ENCODE data around the gene RPTOR. TPM values are rescaled to one million over a fixed set of nuclear protein-coding genes. Genes with fewer than 3 reads are reported as not detected.

Gene RPTOR
- total RNA-seq, 4 donors from 2014 or later = 19.0 to 48.3 (median 27.3) TPM

DNA sequence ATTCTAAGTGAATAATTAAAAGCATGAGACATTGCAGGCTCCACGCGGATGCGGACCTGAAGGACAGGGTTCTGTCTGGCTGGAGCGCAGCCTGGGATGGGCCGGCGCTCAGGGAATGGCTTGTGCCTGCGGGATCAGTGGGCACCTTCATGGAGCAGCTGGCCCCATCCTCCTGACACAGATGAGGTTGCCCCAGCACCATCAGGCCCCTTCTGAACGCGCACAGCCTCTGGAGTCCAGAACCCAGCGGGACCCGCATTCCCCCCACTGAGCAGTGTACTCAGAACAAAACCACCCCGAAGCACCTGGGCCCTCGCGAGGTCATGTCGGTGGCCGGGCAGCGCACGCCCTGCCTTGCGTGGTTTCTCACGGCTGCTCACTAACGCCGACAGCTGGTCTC, 376.5 kb downstream of the RPTOR start:
- no peak overlapping the region for H3K4me3 ChIP-seq
- intact Hi-C loops (cut with DNase I; ENCODE audit: low total_unique reads) = no loop called here
- peak in 1 of 2 donors; percentile 23 for DNase-seq

DNA sequence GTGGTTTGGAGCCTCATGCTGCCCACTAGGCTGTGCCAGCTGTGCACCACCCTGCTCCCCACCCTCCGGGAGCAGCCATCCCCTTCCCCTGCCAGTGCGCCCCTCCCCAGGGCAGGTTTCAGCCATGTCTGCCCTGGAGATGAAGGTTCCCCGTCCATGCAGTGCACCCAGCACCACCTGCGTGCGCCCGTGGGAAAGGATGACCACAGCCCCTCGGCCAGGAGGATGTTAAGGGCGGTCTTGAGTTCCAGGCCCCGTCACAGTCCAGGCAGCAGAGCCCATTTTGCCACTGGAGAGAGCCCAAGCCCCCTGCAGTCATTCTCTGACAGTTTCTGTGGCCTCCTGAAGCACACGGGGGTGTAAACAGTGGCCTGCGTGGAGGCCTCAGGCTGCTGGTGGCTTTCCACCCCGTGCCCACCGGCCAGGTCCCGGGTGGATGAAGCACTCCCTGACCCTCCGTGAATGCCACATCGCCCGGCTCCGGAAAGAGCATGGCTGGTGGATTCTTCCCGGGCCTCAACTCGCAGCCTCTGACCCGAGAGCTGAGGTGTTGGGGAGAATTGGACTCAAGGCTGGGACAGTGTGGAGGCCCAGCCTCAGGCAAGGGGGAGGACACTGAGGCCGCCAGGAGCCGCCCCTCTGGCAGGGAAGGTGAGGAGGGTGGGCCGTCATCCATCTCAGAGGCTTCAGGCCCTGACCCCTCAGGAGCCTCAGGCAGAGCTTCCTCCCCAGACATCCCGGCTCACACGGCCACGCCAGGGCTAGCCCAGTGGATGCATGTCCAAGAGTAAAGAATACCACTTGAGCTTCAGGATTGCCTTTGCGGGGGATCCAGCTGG, 377.3 kb downstream of the RPTOR start:
- no peaks in the 10 kb centered on the region for H3K9me3 ChIP-seq
- H3K4me1 ChIP-seq = peaks cover 17 to 37% of the 10 kb centered on the region in 2 donors
- no peaks in the 10 kb centered on the region for H3K36me3 ChIP-seq
- TF ChIP-seq, protein P1, sequence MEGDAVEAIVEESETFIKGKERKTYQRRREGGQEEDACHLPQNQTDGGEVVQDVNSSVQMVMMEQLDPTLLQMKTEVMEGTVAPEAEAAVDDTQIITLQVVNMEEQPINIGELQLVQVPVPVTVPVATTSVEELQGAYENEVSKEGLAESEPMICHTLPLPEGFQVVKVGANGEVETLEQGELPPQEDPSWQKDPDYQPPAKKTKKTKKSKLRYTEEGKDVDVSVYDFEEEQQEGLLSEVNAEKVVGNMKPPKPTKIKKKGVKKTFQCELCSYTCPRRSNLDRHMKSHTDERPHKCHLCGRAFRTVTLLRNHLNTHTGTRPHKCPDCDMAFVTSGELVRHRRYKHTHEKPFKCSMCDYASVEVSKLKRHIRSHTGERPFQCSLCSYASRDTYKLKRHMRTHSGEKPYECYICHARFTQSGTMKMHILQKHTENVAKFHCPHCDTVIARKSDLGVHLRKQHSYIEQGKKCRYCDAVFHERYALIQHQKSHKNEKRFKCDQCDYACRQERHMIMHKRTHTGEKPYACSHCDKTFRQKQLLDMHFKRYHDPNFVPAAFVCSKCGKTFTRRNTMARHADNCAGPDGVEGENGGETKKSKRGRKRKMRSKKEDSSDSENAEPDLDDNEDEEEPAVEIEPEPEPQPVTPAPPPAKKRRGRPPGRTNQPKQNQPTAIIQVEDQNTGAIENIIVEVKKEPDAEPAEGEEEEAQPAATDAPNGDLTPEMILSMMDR (IDR thresholded peaks at IDR 0.05) = no peak
- no peak for TF ChIP-seq POLR2A (IDR thresholded peaks at IDR 0.05)
- intact Hi-C loops (cut with DNase I; ENCODE audit: low total_unique reads) = no loop called here
- H3K27ac ChIP-seq = peak overlapping the region; percentile 77 to 78
- DNase-seq = peak in 1 of 2 donors; percentile 13
- no peak overlapping the region for H3K4me3 ChIP-seq
- no peaks in the 10 kb centered on the region for H3K27me3 ChIP-seq

More for the DNA sequence above, 376.5 kb downstream of the RPTOR start:
- Histone ChIP-seq H3K36me3 (no peaks in the 10 kb centered on the region), H3K27ac (peak overlapping the region; percentile 77 to 78), H3K4me1 (peaks cover 17 to 37% of the 10 kb centered on the region in 2 donors), H3K9me3 (no peaks in the 10 kb centered on the region), H3K27me3 (no peaks in the 10 kb centered on the region)
- TF ChIP-seq, protein P1 (IDR thresholded peaks at IDR 0.05) = no peak
- no peak for TF ChIP-seq POLR2A (IDR thresholded peaks at IDR 0.05)

DNA sequence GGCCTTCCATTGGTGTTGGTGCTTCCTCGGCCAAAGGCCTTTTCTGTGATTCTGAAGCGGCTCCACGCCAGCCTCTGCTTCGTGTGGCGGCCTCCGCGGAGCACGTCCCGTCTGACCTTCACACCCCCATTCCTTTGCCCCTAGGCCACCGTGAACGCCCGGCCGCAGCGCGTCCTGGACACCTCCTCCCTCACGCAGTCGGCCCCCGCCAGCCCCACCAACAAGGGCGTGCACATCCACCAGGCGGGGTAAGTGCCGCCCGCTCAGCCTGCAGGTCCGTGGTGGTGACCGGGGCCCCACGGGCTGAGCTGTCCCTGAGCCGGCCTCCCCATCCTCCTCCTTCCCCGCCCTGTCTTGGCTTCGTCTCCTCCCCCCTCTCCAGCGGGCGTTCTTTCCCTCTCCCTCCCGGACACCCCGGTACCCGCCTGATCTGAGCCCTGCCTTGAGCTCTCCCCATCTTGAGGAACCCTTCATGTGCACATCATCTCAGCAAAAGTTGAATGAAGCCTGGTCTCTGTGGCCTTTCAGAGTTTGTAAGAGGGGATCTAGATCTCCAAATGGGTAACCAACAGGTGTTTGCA, 378.0 kb downstream of the RPTOR start:
- H3K36me3 ChIP-seq = no peaks in the 10 kb centered on the region
- peaks cover 17 to 37% of the 10 kb centered on the region in 2 donors for H3K4me1 ChIP-seq
- TF ChIP-seq, protein P1 (IDR thresholded peaks at IDR 0.05) = no peak
- TF ChIP-seq POLR2A (IDR thresholded peaks at IDR 0.05) = no peak
- peak overlapping the region; percentile 77 to 78 for H3K27ac ChIP-seq
- no peak for DNase-seq
- no peak overlapping the region for H3K4me3 ChIP-seq
- intact Hi-C loops (cut with DNase I; ENCODE audit: low total_unique reads) = no loop called here
- H3K27me3 ChIP-seq = no peaks in the 10 kb centered on the region
- no peaks in the 10 kb centered on the region for H3K9me3 ChIP-seq

DNA sequence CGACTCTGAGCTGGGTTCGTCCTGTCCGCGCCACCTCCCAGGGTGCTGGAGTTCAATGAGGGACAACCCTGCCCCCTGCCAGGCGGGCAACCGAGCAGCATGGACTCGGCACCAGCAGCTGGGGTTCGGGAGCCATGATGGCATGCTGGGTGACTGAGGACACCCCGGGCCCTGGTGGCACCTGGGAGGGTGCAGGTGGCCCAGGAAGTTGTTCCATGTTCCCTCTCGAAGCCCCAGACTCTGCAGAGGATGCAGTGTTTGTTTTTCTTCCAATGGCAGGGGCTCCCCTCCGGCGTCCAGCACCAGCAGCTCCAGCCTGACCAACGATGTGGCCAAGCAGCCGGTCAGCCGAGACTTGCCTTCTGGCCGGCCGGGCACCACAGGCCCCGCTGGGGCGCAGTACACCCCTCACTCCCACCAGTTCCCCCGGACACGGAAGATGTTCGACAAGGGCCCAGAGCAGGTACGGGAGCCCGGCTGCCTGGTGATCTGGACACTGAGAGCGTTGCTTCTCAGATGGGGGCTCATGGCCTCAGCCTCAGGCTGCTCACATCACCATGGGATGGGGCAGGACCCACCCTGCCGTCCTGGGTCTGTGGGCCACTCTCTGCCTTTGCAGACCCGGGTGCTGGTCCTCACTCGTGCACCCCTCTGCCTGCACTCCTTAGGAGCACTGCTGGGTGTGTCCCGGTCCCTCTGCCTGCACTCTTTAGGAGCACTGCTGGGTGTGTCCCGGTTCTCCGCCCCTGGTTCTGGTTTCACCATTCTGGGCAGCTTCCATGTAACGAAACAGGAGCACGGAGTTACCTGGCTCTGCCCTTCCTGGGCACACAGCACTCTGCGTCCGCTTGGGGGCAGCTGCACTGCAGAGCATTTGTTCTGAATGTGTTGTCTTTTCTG, 378.8 kb downstream of the RPTOR start:
- intact Hi-C loops (cut with DNase I; ENCODE audit: low total_unique reads) = no loop called here
- H3K4me3 ChIP-seq = no peak overlapping the region

More for the DNA sequence above, 378.8 kb downstream of the RPTOR start:
- TF ChIP-seq, protein P1 (IDR thresholded peaks at IDR 0.05) = no peak
- TF ChIP-seq POLR2A (IDR thresholded peaks at IDR 0.05) = no peak
- Histone ChIP-seq H3K4me1 (peaks cover 17 to 35% of the 10 kb centered on the region in 2 donors), H3K9me3 (no peaks in the 10 kb centered on the region), H3K27me3 (no peaks in the 10 kb centered on the region), H3K36me3 (no peaks in the 10 kb centered on the region), H3K27ac (no peak overlapping the region)
- no peak for DNase-seq
